CD4-positive, alpha-beta T cell treated with Interleukin-12 subunit alpha and Interleukin-12 subunit beta, for 1 hour (primary cell): ENCODE data around the gene DUXB.
A peak's percentile ranks its signal among the peaks of the same experiment; 100 is the strongest.

Experiments used
- DNase-seq: peaks from one replicate; pipeline ENCODE4 v3.0.0-alpha.2; 2020

DUXB gene

GRCh38 chr16:75701361-75701760 lies at the start of gene DUXB:
TSS of gene DUXB (minus strand) at chr16:75701461. CDS start at chr16:75701418, 43 bp downstream.
- DNase-seq: no peak

GRCh38 chr16:75750528-75750927 lies 49.3 kb upstream of the DUXB start:
- DNase-seq: no peak

GRCh38 chr16:75746359-75746758 lies 45.1 kb upstream of the DUXB start:
- no peak for DNase-seq

GRCh38 chr16:75745823-75746222 lies 44.6 kb upstream of the DUXB start:
- no peak for DNase-seq

- DNase-seq: no peak
Measured at GRCh38 chr16:75745242-75745641, 44.0 kb upstream of the DUXB start.

GRCh38 chr16:75742424-75743047 lies 41.3 kb upstream of the DUXB start:
- DNase-seq: no peak

- DNase-seq: no peak
Measured at GRCh38 chr16:75733305-75734211, 32.3 kb upstream of the DUXB start.

GRCh38 chr16:75732871-75733270 lies 31.6 kb upstream of the DUXB start:
- no peak for DNase-seq

- no peak for DNase-seq
Measured at GRCh38 chr16:75727221-75727620, 26.0 kb upstream of the DUXB start.

GRCh38 chr16:75726390-75726789 lies 25.1 kb upstream of the DUXB start, which contains the start of gene CPHXL:
TSS of gene CPHXL (minus strand) at chr16:75726490. CDS start at chr16:75726442, 48 bp downstream.
- DNase-seq: no peak

GRCh38 chr16:75718452-75718851 lies 17.2 kb upstream of the DUXB start:
- DNase-seq: no peak

GRCh38 chr16:75714661-75715060 lies 13.4 kb upstream of the DUXB start:
- no peak for DNase-seq

- no peak for DNase-seq
Measured at GRCh38 chr16:75710344-75710743, 9.1 kb upstream of the DUXB start.

GRCh38 chr16:75703306-75703705 lies 2.0 kb upstream of the DUXB start:
- no peak for DNase-seq

GRCh38 chr16:75702242-75702641 lies 981 bp upstream of the DUXB start:
- no peak for DNase-seq

GRCh38 chr16:75697571-75697970 lies 3.7 kb downstream of the DUXB start:
- DNase-seq: no peak

GRCh38 chr16:75695708-75696107 lies 5.6 kb downstream of the DUXB start:
- DNase-seq: peak; percentile 0

GRCh38 chr16:75687361-75687760 lies 13.9 kb downstream of the DUXB start:
- DNase-seq: no peak

GRCh38 chr16:75682308-75682707 lies 19.0 kb downstream of the DUXB start:
- DNase-seq: no peak

GRCh38 chr16:75679366-75679765 lies 21.9 kb downstream of the DUXB start:
- no peak for DNase-seq

- no peak for DNase-seq
Measured at GRCh38 chr16:75676909-75677308, 24.4 kb downstream of the DUXB start, which contains the start of gene CPHXL2. TSS of gene CPHXL2 (minus strand) at chr16:75677009. CDS start at chr16:75676999, 10 bp downstream.

GRCh38 chr16:75667503-75667902 lies 33.8 kb downstream of the DUXB start:
- DNase-seq: no peak

GRCh38 chr16:75660726-75661302 lies 40.4 kb downstream of the DUXB start:
- DNase-seq: no peak

- no peak for DNase-seq
Measured at GRCh38 chr16:75660321-75660720, 40.9 kb downstream of the DUXB start.
